ENCODE data around the gene ADGRE1.
"Not testable (repeated sequence)": the region's sequence is repeated elsewhere in the genome, so short reads cannot be mapped to it uniquely, and the experiment has no call there.

Gene ADGRE1

GRCh38 chr19:6865849-6866248 lies 21.5 kb upstream of the ADGRE1 start:
- Histone ChIP-seq H3K27me3 (ENCODE audit: insufficient read depth, poor library complexity, severe bottlenecking) (no peaks in the 10 kb centered on the region), H3K4me3 (ENCODE audit: severe bottlenecking) (no peak overlapping the region), H3K4me1 (ENCODE audit: insufficient read depth, poor library complexity, severe bottlenecking) (no peaks in the 10 kb centered on the region), H3K36me3 (ENCODE audit: low read depth) (no peaks in the 10 kb centered on the region), H3K27ac (ENCODE audit: poor library complexity, severe bottlenecking) (no peak overlapping the region), H3K9me3 (ENCODE audit: severe bottlenecking) (no peaks in the 10 kb centered on the region)
- no peak for DNase-seq (ENCODE audit: low spot score)
- TF ChIP-seq, protein P1, sequence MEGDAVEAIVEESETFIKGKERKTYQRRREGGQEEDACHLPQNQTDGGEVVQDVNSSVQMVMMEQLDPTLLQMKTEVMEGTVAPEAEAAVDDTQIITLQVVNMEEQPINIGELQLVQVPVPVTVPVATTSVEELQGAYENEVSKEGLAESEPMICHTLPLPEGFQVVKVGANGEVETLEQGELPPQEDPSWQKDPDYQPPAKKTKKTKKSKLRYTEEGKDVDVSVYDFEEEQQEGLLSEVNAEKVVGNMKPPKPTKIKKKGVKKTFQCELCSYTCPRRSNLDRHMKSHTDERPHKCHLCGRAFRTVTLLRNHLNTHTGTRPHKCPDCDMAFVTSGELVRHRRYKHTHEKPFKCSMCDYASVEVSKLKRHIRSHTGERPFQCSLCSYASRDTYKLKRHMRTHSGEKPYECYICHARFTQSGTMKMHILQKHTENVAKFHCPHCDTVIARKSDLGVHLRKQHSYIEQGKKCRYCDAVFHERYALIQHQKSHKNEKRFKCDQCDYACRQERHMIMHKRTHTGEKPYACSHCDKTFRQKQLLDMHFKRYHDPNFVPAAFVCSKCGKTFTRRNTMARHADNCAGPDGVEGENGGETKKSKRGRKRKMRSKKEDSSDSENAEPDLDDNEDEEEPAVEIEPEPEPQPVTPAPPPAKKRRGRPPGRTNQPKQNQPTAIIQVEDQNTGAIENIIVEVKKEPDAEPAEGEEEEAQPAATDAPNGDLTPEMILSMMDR (IDR thresholded peaks at IDR 0.05; ENCODE audit: poor library complexity, severe bottlenecking): no peak
- ATAC-seq (ENCODE audit: low read depth): no peak

- ATAC-seq (ENCODE audit: low read depth) (no peak), DNase-seq (ENCODE audit: low spot score) (no peak)
- Histone ChIP-seq H3K4me3 (ENCODE audit: severe bottlenecking) (no peak overlapping the region), H3K27ac (ENCODE audit: poor library complexity, severe bottlenecking) (no peak overlapping the region), H3K9me3 (ENCODE audit: severe bottlenecking) (no peaks in the 10 kb centered on the region), H3K27me3 (ENCODE audit: insufficient read depth, poor library complexity, severe bottlenecking) (no peaks in the 10 kb centered on the region), H3K36me3 (ENCODE audit: low read depth) (no peaks in the 10 kb centered on the region), H3K4me1 (ENCODE audit: insufficient read depth, poor library complexity, severe bottlenecking) (no peaks in the 10 kb centered on the region)
- TF ChIP-seq, protein P1 (IDR thresholded peaks at IDR 0.05; ENCODE audit: poor library complexity, severe bottlenecking): no peak
These were observed 20.6 kb upstream of the ADGRE1 start for GRCh38 chr19:6866741-6867151.

- H3K27ac ChIP-seq (ENCODE audit: poor library complexity, severe bottlenecking): no peak overlapping the region
- H3K4me1 ChIP-seq (ENCODE audit: insufficient read depth, poor library complexity, severe bottlenecking): no peaks in the 10 kb centered on the region
- TF ChIP-seq, protein P1 (IDR thresholded peaks at IDR 0.05; ENCODE audit: poor library complexity, severe bottlenecking): no peak
- DNase-seq (ENCODE audit: low spot score) (no peak), ATAC-seq (ENCODE audit: low read depth) (no peak)
- H3K9me3 ChIP-seq (ENCODE audit: severe bottlenecking): no peaks in the 10 kb centered on the region
- H3K36me3 ChIP-seq (ENCODE audit: low read depth): no peaks in the 10 kb centered on the region
- no peak overlapping the region for H3K4me3 ChIP-seq (ENCODE audit: severe bottlenecking)
- no peaks in the 10 kb centered on the region for H3K27me3 ChIP-seq (ENCODE audit: insufficient read depth, poor library complexity, severe bottlenecking)
These were observed 19.0 kb upstream of the ADGRE1 start for GRCh38 chr19:6868351-6868750.

- H3K4me3 ChIP-seq (ENCODE audit: severe bottlenecking); H3K9me3 ChIP-seq (ENCODE audit: severe bottlenecking); DNase-seq (ENCODE audit: low spot score); H3K4me1 ChIP-seq (ENCODE audit: insufficient read depth, poor library complexity, severe bottlenecking); H3K36me3 ChIP-seq (ENCODE audit: low read depth); ATAC-seq (ENCODE audit: low read depth); H3K27me3 ChIP-seq (ENCODE audit: insufficient read depth, poor library complexity, severe bottlenecking); H3K27ac ChIP-seq (ENCODE audit: poor library complexity, severe bottlenecking): not testable (repeated sequence)
These were observed 18.1 kb upstream of the ADGRE1 start for GRCh38 chr19:6869151-6869882.

- Histone ChIP-seq H3K27ac (ENCODE audit: poor library complexity, severe bottlenecking) (no peak overlapping the region), H3K9me3 (ENCODE audit: severe bottlenecking) (no peaks in the 10 kb centered on the region), H3K4me3 (ENCODE audit: severe bottlenecking) (no peak overlapping the region), H3K36me3 (ENCODE audit: low read depth) (no peaks in the 10 kb centered on the region), H3K27me3 (ENCODE audit: insufficient read depth, poor library complexity, severe bottlenecking) (no peaks in the 10 kb centered on the region), H3K4me1 (ENCODE audit: insufficient read depth, poor library complexity, severe bottlenecking) (no peaks in the 10 kb centered on the region)
- ATAC-seq (ENCODE audit: low read depth): no peak
- no peak for DNase-seq (ENCODE audit: low spot score)
- TF ChIP-seq, protein P1 (IDR thresholded peaks at IDR 0.05; ENCODE audit: poor library complexity, severe bottlenecking): no peak
These were observed 13.5 kb upstream of the ADGRE1 start for GRCh38 chr19:6873708-6874431.

Data from RWPE2 (cell line).